SJCRH30 (cell line): ENCODE results near the gene SMPD2. TPM values are rescaled to one million over a fixed set of nuclear protein-coding genes. Genes with fewer than 3 reads are reported as not detected.

ENCODE experiments used
- DNase-seq, 2 experiments: peaks; one replicate each; pipeline ENCODE4 v3.0.0-alpha.2; 2015 to 2020
- H3K27ac ChIP-seq: fragments of 250-450 bp; sonication (Bioruptor Pico); 2 replicates; pipeline ENCODE4 v1.5.1; 2020; ENCODE audit warnings: mild to moderate bottlenecking, moderate library complexity
- H3K27me3 ChIP-seq: fragments of 250-450 bp; sonication (Bioruptor Pico); 2 replicates; pipeline ENCODE4 v1.5.1; 2020; ENCODE audit warnings: mild to moderate bottlenecking, moderate library complexity
- H3K36me3 ChIP-seq: fragments of 250-450 bp; sonication (Bioruptor Pico); 2 replicates; pipeline ENCODE4 v1.5.1; 2020; ENCODE audit warnings: mild to moderate bottlenecking, moderate library complexity
- H3K4me1 ChIP-seq: fragments of 250-450 bp; sonication (Bioruptor Pico); 2 replicates; pipeline ENCODE4 v1.5.1; 2020; ENCODE audit warnings: mild to moderate bottlenecking, moderate library complexity
- H3K4me3 ChIP-seq: fragments of 250-450 bp; sonication (Bioruptor Pico); 2 replicates; pipeline ENCODE4 v1.5.1; 2020; ENCODE audit warnings: mild to moderate bottlenecking, moderate library complexity
- H3K9me3 ChIP-seq: fragments of 250-450 bp; sonication (Bioruptor Pico); replicated peaks from 2 replicates; pipeline ENCODE4 v1.5.1; 2020; ENCODE audit warnings: mild to moderate bottlenecking, moderate library complexity
- total RNA-seq: library from RNA; depleted of rRNA; stranded (reverse); fragments of >200 nt; shearing (Covaris generic); gene quantifications from 2 replicates; pipeline ENCODE4 v1.2.3, GENCODE V29; 2014

SMPD2 gene
- total RNA-seq, 1 experiment from 2014 or later: 8.2 TPM

DNA sequence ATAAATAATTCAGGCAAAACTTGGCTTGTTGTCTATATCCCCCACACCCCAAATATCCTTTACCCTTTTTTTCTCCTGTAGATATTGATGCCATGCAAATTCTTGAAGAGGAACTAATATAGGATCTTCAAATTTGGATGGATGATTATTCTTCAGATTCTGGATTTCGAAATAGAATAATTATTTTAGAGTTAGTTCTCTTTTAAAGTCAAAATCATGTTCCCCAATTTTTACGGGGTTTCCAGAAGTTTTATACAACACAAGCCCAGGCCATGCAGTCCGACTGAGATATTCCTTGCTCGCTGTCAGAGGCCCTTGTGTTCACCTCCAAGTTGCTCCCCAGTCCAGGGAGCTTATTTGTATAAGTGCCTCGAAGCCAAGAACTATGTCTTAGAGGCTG is 4.5 kb upstream of the SMPD2 start:
- no peak overlapping the region for H3K4me3 ChIP-seq
- no peaks in the 10 kb centered on the region for H3K9me3 ChIP-seq
- no peaks in the 10 kb centered on the region for H3K27me3 ChIP-seq
- H3K27ac ChIP-seq: no peak overlapping the region
- no peak for DNase-seq
- H3K36me3 ChIP-seq: no peaks in the 10 kb centered on the region
- H3K4me1 ChIP-seq: no peaks in the 10 kb centered on the region

DNA sequence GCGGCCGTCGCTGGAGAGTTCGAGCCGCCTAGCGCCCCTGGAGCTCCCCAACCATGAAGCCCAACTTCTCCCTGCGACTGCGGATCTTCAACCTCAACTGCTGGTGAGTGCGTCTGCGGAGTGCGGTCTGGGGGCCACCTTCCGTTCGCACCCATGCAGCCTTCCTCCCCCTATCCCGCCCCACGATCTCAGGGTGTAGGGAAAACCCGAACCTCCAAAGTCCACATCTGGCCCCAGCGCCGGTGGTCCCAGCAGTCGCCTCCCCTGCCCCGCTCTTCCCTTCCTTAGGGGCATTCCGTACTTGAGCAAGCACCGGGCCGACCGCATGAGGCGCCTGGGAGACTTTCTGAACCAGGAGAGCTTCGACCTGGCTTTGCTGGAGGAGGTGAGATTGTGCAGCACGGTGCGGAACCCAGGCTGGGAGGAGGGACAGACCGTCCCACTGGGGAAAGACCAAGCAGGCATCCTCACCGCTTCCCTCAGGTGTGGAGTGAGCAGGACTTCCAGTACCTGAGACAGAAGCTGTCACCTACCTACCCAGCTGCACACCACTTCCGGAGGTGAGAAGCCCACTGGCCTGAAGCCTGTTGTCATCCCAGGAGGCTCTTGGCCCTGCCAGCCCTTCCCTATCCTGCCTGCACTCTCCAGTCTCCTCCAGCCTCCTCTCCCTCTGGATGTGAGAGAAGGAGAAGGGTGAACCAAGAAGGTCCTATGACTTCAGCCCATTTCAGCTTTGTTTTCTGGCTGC is 719 bp downstream of the SMPD2 start:
- no peaks in the 10 kb centered on the region; the same call in none of the 2 replicates for H3K36me3 ChIP-seq
- no peaks in the 10 kb centered on the region for H3K4me1 ChIP-seq
- H3K9me3 ChIP-seq: no peaks in the 10 kb centered on the region
- H3K27ac ChIP-seq: peak overlapping the region; percentile 39
- H3K4me3 ChIP-seq: peak overlapping the region; percentile 85
- DNase-seq: peak; percentile 43 to 58
- H3K27me3 ChIP-seq: no peaks in the 10 kb centered on the region

DNA sequence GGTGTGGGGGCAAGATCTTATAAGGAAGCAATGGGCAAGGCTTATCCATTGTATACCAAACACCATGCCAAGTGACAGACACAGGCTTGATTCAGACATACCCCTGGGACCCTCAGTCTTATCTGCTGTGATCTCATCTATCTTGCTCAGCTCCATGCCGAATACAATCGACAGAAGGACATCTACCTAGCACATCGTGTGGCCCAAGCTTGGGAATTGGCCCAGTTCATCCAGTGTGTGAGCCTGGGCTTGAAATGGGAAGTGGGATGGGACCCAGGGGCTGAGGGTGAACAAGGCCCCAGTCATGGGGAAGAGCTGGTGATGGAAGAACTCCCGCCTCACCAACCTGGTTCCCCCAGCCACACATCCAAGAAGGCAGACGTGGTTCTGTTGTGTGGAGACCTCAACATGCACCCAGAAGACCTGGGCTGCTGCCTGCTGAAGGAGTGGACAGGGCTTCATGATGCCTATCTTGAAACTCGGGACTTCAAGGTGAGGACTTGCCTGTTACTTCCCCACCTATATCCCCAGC is 1.9 kb downstream of the SMPD2 start:
- no peaks in the 10 kb centered on the region for H3K9me3 ChIP-seq
- H3K27ac ChIP-seq: no peak overlapping the region
- no peak for DNase-seq
- H3K4me1 ChIP-seq: no peaks in the 10 kb centered on the region
- H3K4me3 ChIP-seq: no peak overlapping the region
- H3K36me3 ChIP-seq: peaks cover 5% of the 10 kb centered on the region
- H3K27me3 ChIP-seq: no peaks in the 10 kb centered on the region

DNA sequence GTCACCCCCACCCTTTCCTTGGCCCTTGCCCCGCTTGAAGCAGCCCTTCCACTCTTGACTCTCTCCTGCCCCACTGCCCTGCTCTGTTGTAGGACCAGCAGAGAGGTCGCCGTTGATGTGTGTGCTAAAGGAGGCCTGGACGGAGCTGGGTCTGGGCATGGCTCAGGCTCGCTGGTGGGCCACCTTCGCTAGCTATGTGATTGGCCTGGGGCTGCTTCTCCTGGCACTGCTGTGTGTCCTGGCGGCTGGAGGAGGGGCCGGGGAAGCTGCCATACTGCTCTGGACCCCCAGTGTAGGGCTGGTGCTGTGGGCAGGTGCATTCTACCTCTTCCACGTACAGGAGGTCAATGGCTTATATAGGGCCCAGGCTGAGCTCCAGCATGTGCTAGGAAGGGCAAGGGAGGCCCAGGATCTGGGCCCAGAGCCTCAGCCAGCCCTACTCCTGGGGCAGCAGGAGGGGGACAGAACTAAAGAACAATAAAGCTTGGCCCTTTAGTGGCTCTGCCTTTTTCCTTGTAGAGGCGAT is 3.0 kb downstream of the SMPD2 start:
- H3K27me3 ChIP-seq: no peaks in the 10 kb centered on the region
- no peak for DNase-seq
- H3K4me1 ChIP-seq: no peaks in the 10 kb centered on the region
- peaks cover 5% of the 10 kb centered on the region for H3K36me3 ChIP-seq
- no peak overlapping the region for H3K27ac ChIP-seq
- H3K9me3 ChIP-seq: no peaks in the 10 kb centered on the region
- no peak overlapping the region for H3K4me3 ChIP-seq

DNA sequence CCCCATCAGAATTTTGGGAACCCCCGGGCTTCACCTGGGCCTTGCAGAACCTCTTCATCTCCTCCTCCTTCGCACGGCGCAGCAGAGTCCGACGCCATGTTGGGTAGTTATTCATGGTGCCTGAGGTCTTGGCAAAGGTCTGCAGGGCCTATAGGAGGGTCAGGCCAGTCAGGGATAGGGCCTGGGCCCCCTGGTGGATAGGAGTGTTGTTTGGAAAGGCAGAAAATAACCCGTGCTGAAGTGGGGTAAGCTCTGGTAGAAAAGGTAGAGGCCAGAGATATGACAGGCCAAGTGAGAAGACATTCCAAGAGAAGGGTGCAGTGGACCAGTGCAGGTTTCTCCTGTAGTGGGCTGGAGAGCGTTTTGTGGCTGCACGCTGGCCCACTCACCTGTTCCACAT is 4.9 kb downstream of the SMPD2 start:
- DNase-seq: no peak
- no peak overlapping the region for H3K27ac ChIP-seq
- no peaks in the 10 kb centered on the region for H3K9me3 ChIP-seq
- no peaks in the 10 kb centered on the region for H3K4me1 ChIP-seq
- H3K27me3 ChIP-seq: no peaks in the 10 kb centered on the region
- no peak overlapping the region for H3K4me3 ChIP-seq
- H3K36me3 ChIP-seq: peaks cover 5% of the 10 kb centered on the region

DNA sequence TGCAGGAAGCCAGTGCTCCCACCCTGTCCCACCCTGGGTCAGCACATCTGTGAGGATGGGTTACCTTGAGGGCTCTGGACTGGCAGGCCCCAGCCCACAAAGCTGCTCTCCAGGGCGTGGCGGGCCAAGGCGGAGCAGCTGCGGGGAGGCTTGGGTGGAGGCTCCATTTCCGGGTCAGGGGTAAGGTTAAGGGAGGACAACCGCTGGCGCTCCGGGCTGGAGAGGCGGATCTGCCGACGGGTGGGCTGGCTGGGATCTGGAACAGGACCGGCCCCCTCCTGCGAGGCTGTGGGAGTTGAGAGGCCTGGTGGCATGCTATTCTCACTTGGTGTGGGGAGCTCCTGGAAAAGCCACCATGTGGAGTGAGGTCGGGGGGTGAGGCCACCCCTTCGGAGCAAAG is 5.5 kb downstream of the SMPD2 start:
- Histone ChIP-seq H3K36me3 (peaks cover 7% of the 10 kb centered on the region), H3K4me3 (no peak overlapping the region), H3K4me1 (no peaks in the 10 kb centered on the region), H3K27ac (no peak overlapping the region), H3K9me3 (no peaks in the 10 kb centered on the region), H3K27me3 (no peaks in the 10 kb centered on the region)
- no peak for DNase-seq

DNA sequence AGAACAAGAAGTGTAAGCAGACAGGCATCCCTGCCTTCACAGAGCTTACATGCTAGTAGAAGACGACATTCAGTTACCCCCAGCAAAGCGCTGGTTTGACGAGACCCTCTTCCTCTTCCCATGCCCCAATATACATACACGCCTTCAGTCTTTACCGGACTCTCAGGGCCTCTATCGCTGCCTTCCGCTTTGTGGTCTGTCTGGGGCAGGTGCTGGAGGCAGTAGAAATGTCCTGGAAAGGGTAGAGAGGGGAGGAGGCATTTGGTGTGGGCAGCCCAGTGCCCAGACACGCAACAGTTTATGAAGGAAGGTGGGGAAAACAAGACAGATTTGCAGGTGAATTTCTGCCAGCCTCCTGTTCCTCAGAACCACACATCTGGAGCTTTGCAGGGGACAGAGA is 6.0 kb downstream of the SMPD2 start:
- no peaks in the 10 kb centered on the region for H3K9me3 ChIP-seq
- H3K27ac ChIP-seq: no peak overlapping the region
- H3K4me1 ChIP-seq: no peaks in the 10 kb centered on the region
- H3K4me3 ChIP-seq: no peak overlapping the region
- H3K36me3 ChIP-seq: peaks cover 7% of the 10 kb centered on the region
- H3K27me3 ChIP-seq: no peaks in the 10 kb centered on the region
- no peak for DNase-seq

DNA sequence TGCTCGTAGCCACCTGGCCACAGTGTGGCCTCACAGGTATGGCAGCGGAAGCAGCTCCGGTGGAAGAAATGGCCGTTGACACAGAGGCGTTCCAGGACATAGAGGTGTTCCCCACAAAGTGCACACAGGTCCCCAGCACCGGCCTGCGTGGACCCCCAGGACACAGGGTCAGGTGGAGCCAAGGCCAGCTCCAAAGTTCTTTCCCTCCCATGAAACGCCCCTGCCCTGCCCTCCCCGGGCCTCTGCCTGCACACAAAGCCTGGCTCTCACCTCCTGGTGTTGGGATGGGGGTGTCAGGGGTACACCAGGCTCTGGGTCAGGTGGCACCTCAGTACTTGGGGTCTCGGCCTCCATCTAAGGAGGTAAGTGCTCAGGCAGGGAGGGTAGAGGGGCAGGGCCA is 6.6 kb downstream of the SMPD2 start:
- Histone ChIP-seq H3K27ac (no peak overlapping the region), H3K27me3 (no peaks in the 10 kb centered on the region), H3K4me1 (no peaks in the 10 kb centered on the region), H3K4me3 (no peak overlapping the region), H3K36me3 (peaks cover 7% of the 10 kb centered on the region), H3K9me3 (no peaks in the 10 kb centered on the region)
- no peak for DNase-seq

DNA sequence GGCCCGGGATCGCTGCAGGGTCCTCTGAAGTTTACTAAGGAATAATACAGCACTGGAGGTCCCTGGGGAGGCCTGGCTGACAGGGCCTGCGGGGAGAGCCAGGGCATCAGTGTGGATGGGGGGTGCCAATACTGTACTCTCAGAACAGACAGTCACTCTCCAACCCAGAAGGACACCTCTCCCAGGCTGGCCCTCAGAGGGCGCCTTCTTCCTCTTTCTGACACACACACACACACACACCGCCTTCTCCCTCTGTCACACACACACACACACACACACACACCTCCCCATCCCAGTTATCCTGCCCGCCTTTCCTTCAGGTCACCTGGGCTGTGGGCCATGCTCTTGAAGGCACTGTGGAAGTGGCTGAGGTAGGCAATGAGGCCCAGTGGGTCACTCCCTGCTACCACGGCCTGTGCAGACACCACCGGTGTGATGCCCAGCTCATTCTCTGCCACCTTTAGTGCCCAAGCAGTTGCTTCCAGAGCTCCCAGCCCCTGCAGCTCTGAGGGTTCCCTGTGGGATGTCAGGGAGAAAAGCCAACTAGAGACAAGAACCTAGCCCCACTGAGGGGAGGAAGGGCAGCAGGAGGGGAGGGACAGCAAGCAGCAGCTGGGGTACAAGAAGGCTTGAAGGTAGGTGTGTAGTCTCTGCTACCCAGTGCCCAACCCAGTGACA is 7.5 kb downstream of the SMPD2 start:
- H3K36me3 ChIP-seq: peaks cover 7% of the 10 kb centered on the region

DNA sequence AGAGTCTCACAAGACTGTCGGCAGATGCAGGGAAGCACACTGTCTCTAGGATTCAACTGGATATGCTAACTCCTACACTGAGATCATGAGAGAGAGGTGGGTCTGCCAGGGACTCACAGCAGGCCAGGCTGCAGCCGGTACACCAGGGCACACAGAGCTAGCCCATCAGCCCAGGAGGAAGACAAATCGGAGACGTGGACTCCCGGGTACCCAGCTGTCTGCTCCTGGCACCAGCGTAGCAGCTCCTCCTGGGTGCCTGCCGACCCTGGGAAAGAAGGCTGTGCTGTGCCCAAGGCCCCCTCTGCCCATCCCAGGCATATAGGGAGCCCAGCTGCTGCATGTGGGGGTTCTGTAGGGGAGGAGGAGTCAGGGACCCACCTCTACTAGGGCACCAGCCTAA is 8.1 kb downstream of the SMPD2 start:
- DNase-seq: no peak
- Histone ChIP-seq H3K36me3 (peaks cover 7% of the 10 kb centered on the region), H3K27me3 (no peaks in the 10 kb centered on the region), H3K27ac (no peak overlapping the region), H3K4me3 (no peak overlapping the region), H3K4me1 (peaks cover 5% of the 10 kb centered on the region; the same call in 1 of the 2 replicates), H3K9me3 (no peaks in the 10 kb centered on the region)

More for the DNA sequence above, 7.5 kb downstream of the SMPD2 start:
- Histone ChIP-seq H3K27ac (no peak overlapping the region), H3K27me3 (no peaks in the 10 kb centered on the region), H3K4me1 (no peaks in the 10 kb centered on the region), H3K9me3 (no peaks in the 10 kb centered on the region), H3K4me3 (no peak overlapping the region)
- DNase-seq: no peak

DNA sequence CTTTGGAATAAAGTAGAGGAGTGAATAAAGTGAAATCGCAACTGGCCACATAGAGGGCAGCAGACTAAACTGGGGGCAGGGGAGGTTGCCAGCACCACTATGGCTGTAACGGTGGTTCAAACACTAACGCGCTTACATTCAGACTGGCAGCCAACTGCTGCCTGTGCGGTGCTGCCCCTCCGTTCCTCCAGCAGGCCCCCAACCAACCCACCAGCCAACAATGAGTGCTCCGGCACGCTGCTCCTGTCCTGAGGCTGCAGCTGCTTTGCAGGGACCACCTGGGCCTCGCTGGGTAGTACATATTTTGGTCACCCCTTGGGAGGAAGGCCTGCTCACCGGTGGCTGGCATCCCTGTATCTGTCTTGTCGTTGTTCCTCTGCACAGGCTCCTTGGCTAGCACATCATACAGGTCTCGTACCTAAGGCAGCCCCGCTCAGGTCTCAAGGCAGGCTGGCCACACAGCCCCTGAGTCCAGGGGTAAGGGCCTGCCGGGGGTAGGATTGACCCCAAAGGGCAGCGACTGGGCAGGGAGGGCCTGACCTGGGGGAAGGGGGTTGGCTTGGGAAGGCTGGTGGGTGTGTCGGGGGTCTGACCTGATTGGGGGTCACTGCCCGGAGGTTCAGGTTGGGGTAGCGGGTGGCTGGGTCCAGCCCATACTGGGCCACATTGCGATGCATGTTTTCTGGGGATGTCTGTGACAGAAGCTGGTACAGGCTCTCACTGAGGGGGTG is 8.7 kb downstream of the SMPD2 start:
- no peak for DNase-seq
- no peak overlapping the region for H3K4me3 ChIP-seq
- peaks cover 7% of the 10 kb centered on the region for H3K36me3 ChIP-seq
- no peak overlapping the region for H3K27ac ChIP-seq
- peaks cover 10% of the 10 kb centered on the region; the same call in 1 of the 2 replicates for H3K4me1 ChIP-seq
- no peaks in the 10 kb centered on the region for H3K9me3 ChIP-seq
- no peaks in the 10 kb centered on the region for H3K27me3 ChIP-seq

DNA sequence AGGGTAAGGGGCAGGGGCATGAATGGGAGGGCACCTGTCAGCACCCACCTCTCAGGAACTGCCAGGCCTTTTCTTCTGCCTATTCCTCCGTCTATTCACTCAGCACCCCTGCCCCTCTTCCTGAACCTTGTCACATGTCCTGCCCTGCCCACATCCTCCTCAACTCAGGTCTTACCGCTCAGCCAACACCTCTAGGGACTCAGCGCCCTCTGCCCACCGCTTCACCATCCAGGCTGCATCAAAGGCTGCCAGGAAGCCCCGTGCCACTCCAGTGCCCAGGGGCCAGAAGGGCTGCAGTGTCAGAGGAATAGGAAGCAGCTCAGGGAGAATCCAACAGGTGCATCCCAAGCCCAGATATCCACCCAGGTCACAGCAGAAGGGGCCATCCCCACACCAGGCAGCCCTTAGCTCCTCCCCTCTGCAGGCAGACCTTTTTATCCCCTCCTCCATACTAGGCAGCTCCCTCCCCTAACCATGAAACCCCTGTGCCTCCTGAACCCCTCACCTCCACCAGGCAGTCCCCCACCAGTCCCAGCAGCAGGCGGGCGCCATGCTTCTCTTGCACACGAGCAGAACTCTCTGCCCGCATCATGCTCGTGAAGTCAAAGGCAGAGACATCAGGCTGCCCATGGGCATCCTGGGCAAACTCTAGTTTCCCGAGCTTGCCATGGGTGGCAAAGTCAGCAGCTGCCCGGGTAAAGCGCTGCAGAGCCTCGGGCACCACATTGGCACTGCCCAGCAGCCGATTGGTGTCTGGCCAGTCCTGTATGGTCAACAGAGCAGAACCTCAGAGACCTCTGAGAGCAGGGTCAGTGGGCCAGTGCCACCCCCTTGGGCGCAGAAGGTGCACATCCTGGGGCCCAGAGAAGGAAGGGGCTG is 9.5 kb downstream of the SMPD2 start:
- Histone ChIP-seq H3K36me3 (peaks cover 7% of the 10 kb centered on the region), H3K27me3 (no peaks in the 10 kb centered on the region)

DNA sequence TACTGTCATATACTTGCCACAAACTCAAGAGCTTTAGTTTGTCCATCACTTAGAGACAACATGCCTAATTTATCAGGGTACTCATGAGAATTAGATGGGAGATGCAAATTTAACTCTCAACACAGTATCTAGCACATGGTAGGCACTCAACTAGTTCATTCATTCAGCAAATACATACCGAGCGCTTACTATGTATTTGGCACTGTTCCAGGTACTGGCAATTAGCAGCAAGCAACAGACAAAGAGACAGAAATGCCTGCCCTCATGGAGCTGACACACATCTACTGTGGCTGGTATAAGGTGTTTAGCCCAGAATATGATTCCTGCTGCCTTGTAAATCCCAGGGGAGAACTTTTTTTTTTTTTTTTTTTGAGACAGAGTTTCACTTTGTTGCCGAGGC is 10.3 kb downstream of the SMPD2 start:
- Histone ChIP-seq H3K9me3 (no peaks in the 10 kb centered on the region), H3K27me3 (no peaks in the 10 kb centered on the region), H3K36me3 (peaks cover 7% of the 10 kb centered on the region), H3K27ac (no peak overlapping the region), H3K4me3 (no peak overlapping the region), H3K4me1 (peaks cover 10% of the 10 kb centered on the region; the same call in 1 of the 2 replicates)
- DNase-seq: no peak

More for the DNA sequence above, 9.5 kb downstream of the SMPD2 start:
- Histone ChIP-seq H3K27ac (no peak overlapping the region), H3K9me3 (no peaks in the 10 kb centered on the region), H3K4me3 (no peak overlapping the region), H3K4me1 (peaks cover 10% of the 10 kb centered on the region; the same call in 1 of the 2 replicates)
- DNase-seq: no peak

DNA sequence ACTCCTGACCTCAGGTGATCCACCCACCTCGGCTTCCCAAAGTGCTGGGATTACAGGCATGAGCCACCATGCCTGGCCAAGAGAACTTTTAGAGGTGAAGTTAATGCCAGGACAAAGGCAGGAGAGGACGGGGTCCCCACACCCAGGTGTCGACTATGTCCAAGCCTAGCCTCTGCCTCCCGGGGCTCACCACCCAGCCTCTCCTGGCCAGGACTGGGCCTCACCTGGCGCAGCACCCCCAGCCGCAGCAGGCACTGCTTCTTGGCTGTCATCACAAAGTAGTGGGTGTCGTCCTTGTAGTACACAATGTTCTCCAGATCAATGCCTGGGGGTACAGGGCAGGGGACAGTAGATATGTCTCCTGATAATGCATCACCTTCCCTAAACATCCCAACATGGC is 10.9 kb downstream of the SMPD2 start:
- Histone ChIP-seq H3K27ac (no peak overlapping the region), H3K4me3 (no peak overlapping the region), H3K27me3 (no peaks in the 10 kb centered on the region), H3K36me3 (peaks cover 7% of the 10 kb centered on the region), H3K4me1 (peaks cover 12% of the 10 kb centered on the region; the same call in 1 of the 2 replicates), H3K9me3 (no peaks in the 10 kb centered on the region)
- DNase-seq: no peak
